22Rv1 (cell line): ENCODE measurements around the gene GABBR2.

Experiments used
- ZFX ChIP-seq: fragments of 450-650 bp; IDR thresholded peaks from 2 replicates; pipeline ENCODE4 v1.6.1; 2017; ENCODE audit warnings: antibody characterized with exemption, borderline replicate concordance
- TF ChIP-seq, protein P1 (sequence below): fragments of 450-650 bp; IDR thresholded peaks from 2 replicates; pipeline ENCODE4 v1.5.1; 2017; ENCODE audit warnings: mild to moderate bottlenecking

DNA sequence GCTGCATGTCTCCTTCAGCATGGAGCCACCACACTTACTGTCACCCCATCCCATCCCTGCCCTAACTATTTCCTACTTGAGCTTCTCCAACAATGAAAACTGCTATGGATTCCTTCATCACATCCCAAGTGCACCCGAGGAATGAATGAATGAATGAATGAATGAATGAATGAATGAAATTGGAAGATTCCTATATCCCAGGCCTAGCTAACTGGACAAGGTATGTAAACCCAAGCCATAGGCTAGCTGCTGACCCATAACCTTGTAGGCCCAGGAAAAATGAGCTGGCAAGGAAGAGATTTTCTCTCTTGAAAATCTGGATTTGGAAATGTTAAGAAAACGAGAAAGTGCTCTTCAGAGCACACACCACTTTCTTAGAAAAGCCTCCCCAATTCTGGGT is 97.4 kb downstream of the GABBR2 start:
- TF ChIP-seq, protein P1, sequence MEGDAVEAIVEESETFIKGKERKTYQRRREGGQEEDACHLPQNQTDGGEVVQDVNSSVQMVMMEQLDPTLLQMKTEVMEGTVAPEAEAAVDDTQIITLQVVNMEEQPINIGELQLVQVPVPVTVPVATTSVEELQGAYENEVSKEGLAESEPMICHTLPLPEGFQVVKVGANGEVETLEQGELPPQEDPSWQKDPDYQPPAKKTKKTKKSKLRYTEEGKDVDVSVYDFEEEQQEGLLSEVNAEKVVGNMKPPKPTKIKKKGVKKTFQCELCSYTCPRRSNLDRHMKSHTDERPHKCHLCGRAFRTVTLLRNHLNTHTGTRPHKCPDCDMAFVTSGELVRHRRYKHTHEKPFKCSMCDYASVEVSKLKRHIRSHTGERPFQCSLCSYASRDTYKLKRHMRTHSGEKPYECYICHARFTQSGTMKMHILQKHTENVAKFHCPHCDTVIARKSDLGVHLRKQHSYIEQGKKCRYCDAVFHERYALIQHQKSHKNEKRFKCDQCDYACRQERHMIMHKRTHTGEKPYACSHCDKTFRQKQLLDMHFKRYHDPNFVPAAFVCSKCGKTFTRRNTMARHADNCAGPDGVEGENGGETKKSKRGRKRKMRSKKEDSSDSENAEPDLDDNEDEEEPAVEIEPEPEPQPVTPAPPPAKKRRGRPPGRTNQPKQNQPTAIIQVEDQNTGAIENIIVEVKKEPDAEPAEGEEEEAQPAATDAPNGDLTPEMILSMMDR: no peak
- no peak for TF ChIP-seq ZFX
